HepG2 (cell line): ENCODE measurements around the gene ELOVL6. TPM values are rescaled to one million over a fixed set of nuclear protein-coding genes. Genes with fewer than 3 reads are reported as not detected.
A peak's percentile ranks its signal among the peaks of the same experiment; 100 is the strongest.

ENCODE experiments used
- BCL6 ChIP-seq: IDR thresholded peaks from 2 replicates; pipeline ENCODE4 v1.6.1; 2016; ENCODE audit warnings: missing genetic modification reagents, missing compliant biosample characterization
- CENPX ChIP-seq: sonication (generic); formaldehyde crosslinking; IDR thresholded peaks from 2 replicates; pipeline ENCODE4 v1.9.0; 2021; ENCODE audit warnings: mild to moderate bottlenecking, missing genetic modification reagents, moderate library complexity
- ELF3 ChIP-seq: IDR thresholded peaks from 2 replicates; pipeline ENCODE4 v1.6.1; 2016; ENCODE audit warnings: missing genetic modification reagents, missing compliant biosample characterization
- FOXP1 ChIP-seq, 2 experiments: fragments of 450-650 bp in 1 of 2; IDR thresholded peaks; 2 replicates each; pipeline ENCODE4 v1.6.1; 2017 to 2018; ENCODE audit warnings: antibody characterized with exemption in 1 of 2
- GATA4 ChIP-seq: sonication (generic); IDR thresholded peaks from 2 replicates; pipeline ENCODE4 v1.6.1; 2016; ENCODE audit warnings: antibody characterized with exemption, low read depth, borderline replicate concordance
- KLF15 ChIP-seq: sonication (generic); formaldehyde crosslinking; IDR thresholded peaks from 2 replicates; pipeline ENCODE4 v1.8.1; 2023; ENCODE audit warnings: borderline replicate concordance, mild to moderate bottlenecking, inconsistent platforms, missing genetic modification reagents, mixed read lengths
- MAFK ChIP-seq, 2 experiments: IDR thresholded peaks in 1 of 2; conservative IDR thresholded peaks in 1 of 2; 2 replicates each; pipeline ENCODE4 v1.6.1; 2011; ENCODE audit warnings: improper control_type of control experiment in 2 of 2, low read length in 2 of 2
- MIER3 ChIP-seq: IDR thresholded peaks from 2 replicates; pipeline ENCODE4 v1.6.1; 2016; ENCODE audit warnings: missing compliant biosample characterization, borderline replicate concordance
- MYNN ChIP-seq: sonication (generic); formaldehyde crosslinking; IDR thresholded peaks from 2 replicates; pipeline ENCODE4 v1.4.0; 2020; ENCODE audit warnings: mild to moderate bottlenecking, low read depth, missing genetic modification reagents
- NKX3-1 ChIP-seq: sonication (generic); formaldehyde crosslinking; IDR thresholded peaks from 2 replicates; pipeline ENCODE4 v1.5.0; 2020; ENCODE audit warnings: missing genetic modification reagents
- RARA ChIP-seq: IDR thresholded peaks from 2 replicates; pipeline ENCODE4 v1.6.1; 2016; ENCODE audit warnings: missing genetic modification reagents, missing compliant biosample characterization
- SOX5 ChIP-seq: IDR thresholded peaks from 2 replicates; pipeline ENCODE4 v1.6.1; 2016; ENCODE audit warnings: borderline replicate concordance
- ZBTB37 ChIP-seq: sonication (generic); formaldehyde crosslinking; IDR thresholded peaks from 2 replicates; pipeline ENCODE4 v1.4.0; 2020; ENCODE audit warnings: mild to moderate bottlenecking, missing genetic modification reagents
- ZNF710 ChIP-seq: sonication (generic); formaldehyde crosslinking; IDR thresholded peaks from 2 replicates; pipeline ENCODE4 v1.5.0; 2020; ENCODE audit warnings: mild to moderate bottlenecking, missing genetic modification reagents, borderline replicate concordance
- polyA plus RNA-seq, 8 experiments: library from polyadenylated mRNA; depleted of rRNA in 3 of 8; stranded (reverse) in 7 of 8; unstranded in 1 of 8; fragments of >200 nt; fragmentation: Illumina TruSeq in 4 of 8; extraction: Trizol in 4 of 8; gene quantifications; 2 replicates each; pipeline versions ENCODE4 v1.2.1 to v1.2.3, GENCODE V29; 2011 to 2016; ENCODE audit warnings: low read depth in 4 of 8, missing spikeins in 1 of 8, mixed read lengths in 1 of 8; ENCODE audit not compliant: insufficient read depth in 1 of 8
- total RNA-seq, 5 experiments: library from RNA; depleted of rRNA; stranded (reverse); fragments of >200 nt; fragmentation: Illumina TruSeq; extraction: Trizol; gene quantifications; 2 replicates each; pipeline ENCODE4 v1.2.3, GENCODE V29; 2016; ENCODE audit warnings: low read depth in 1 of 5

Gene ELOVL6
- total and polyA plus RNA-seq, 2 of the 13 experiments (the other 11 are each of a cell fraction or from before 2014, with no cell fraction given) = 14.1 to 23.2 TPM

- TF ChIP-seq ZNF710 (CRISPR knock-in tag) = 0 out of 2 replicates have a peak, but pooled peaks have one; percentile 41
- TF ChIP-seq ZBTB37 (CRISPR knock-in tag) = no peak
- TF ChIP-seq NKX3-1 (CRISPR knock-in tag) = 0 out of 2 replicates have a peak, but pooled peaks have one; percentile 36
- no peak for TF ChIP-seq MAFK (conservative IDR thresholded peaks at IDR 0.05 in 1 of 2, IDR thresholded peaks at IDR 0.05 in 1 of 2; ENCODE audit: low read length in 2 of 2)
- TF ChIP-seq SOX5 (CRISPR knock-in tag) = peak; percentile 83
- no peak for TF ChIP-seq MIER3 (CRISPR knock-in tag)
- peak; percentile 39 for TF ChIP-seq RARA
- TF ChIP-seq GATA4 = peak; percentile 51; the same call in 1 of the 2 replicates
- TF ChIP-seq FOXP1 (IDR thresholded peaks at IDR 0.05) = no peak
- 0 out of 2 replicates have a peak, but pooled peaks have one; percentile 44 for TF ChIP-seq FOXP1 (CRISPR knock-in tag; IDR thresholded peaks at IDR 0.05)
- TF ChIP-seq BCL6 (CRISPR knock-in tag) = 0 out of 2 replicates have a peak, but pooled peaks have one; percentile 26
- no peak for TF ChIP-seq CENPX (CRISPR knock-in tag)
- peak; percentile 39; the same call in 1 of the 2 replicates for TF ChIP-seq ELF3 (CRISPR knock-in tag)
- no peak for TF ChIP-seq KLF15 (CRISPR knock-in tag)
- TF ChIP-seq MYNN (CRISPR knock-in tag) = no peak
These were observed 65.3 kb downstream of the ELOVL6 start (continued) for GRCh38 chr4:110132816-110133719.
